Vagina (tissue), 2 donors: ENCODE results near the gene WTAP.

Source experiments
- CTCF ChIP-seq, 3 experiments: fragments of 450-650 bp in 2 of 3; fragments of 200-600 bp in 1 of 3; sonication (generic) in 1 of 3; IDR thresholded peaks; one replicate each; pipeline ENCODE4 v1.5.1; 2017 to 2019; ENCODE audit warnings: antibody characterized with exemption in 3 of 3, mild to moderate bottlenecking in 2 of 3, moderate library complexity in 2 of 3
- POLR2A ChIP-seq, 2 donors: fragments of 450-650 bp; IDR thresholded peaks; one replicate each; pipeline ENCODE4 v1.6.1; 2017; ENCODE audit warnings: antibody characterized with exemption in 2 of 2, mild to moderate bottlenecking in 2 of 2, moderate library complexity in 2 of 2

GRCh38 chr6:159804504-159804903 lies 77.2 kb downstream of the WTAP start:
- TF ChIP-seq CTCF (IDR thresholded peaks at IDR 0.05): no peak
- no peak for TF ChIP-seq POLR2A (IDR thresholded peaks at IDR 0.05)
